Endodermal cell (in vitro differentiated cells): ENCODE measurements around the gene DPP6. TPM values are rescaled to one million over a fixed set of nuclear protein-coding genes. Genes with fewer than 3 reads are reported as not detected.

ENCODE experiments used
- DNase-seq: peaks from one replicate; pipeline ENCODE4 v3.0.0-alpha.2; 2017
- H3K27ac ChIP-seq: 2 replicates; pipeline ENCODE4 v1.5.1; 2013; ENCODE audit warnings: mild to moderate bottlenecking, low read depth, low read length, moderate library complexity
- H3K27me3 ChIP-seq: 2 replicates; pipeline ENCODE4 v1.6.1; 2013; ENCODE audit warnings: mild to moderate bottlenecking, low read length, moderate library complexity; ENCODE audit not compliant: insufficient read depth, control insufficient read depth, poor library complexity, severe bottlenecking
- H3K36me3 ChIP-seq: 2 replicates; pipeline ENCODE4 v1.7.0; 2013; ENCODE audit warnings: mild to moderate bottlenecking, low read length, moderate library complexity; ENCODE audit not compliant: control insufficient read depth, insufficient read depth
- H3K4me1 ChIP-seq: one replicate; pipeline ENCODE4 v1.7.0; 2013; ENCODE audit warnings: low read length; ENCODE audit not compliant: control insufficient read depth, insufficient read depth
- H3K4me3 ChIP-seq: 2 replicates; pipeline ENCODE4 v1.5.1; 2013; ENCODE audit warnings: mild to moderate bottlenecking, low read length, moderate library complexity
- H3K9ac ChIP-seq: 2 replicates; pipeline ENCODE4 v1.6.1; 2013; ENCODE audit warnings: mild to moderate bottlenecking, low read length, moderate library complexity; ENCODE audit not compliant: poor library complexity, severe bottlenecking; ENCODE audit errors: extremely low read depth
- H3K9me3 ChIP-seq: 2 replicates; pipeline ENCODE4 v1.6.1; 2013; ENCODE audit warnings: mild to moderate bottlenecking, low read length, moderate library complexity; ENCODE audit not compliant: control insufficient read depth
- H3K27ac Mint-ChIP-seq: 2 replicates; pipeline ENCODE4 v1.8.0; 2020; ENCODE audit warnings: mixed read lengths
- H3K27me3 Mint-ChIP-seq: 2 replicates; pipeline ENCODE4 v1.8.0; 2021; ENCODE audit warnings: mild to moderate bottlenecking, mixed read lengths; ENCODE audit not compliant: insufficient read depth
- H3K36me3 Mint-ChIP-seq: 2 replicates; pipeline ENCODE4 v1.8.0; 2020; ENCODE audit warnings: low read depth, mixed read lengths
- H3K4me1 Mint-ChIP-seq: 2 replicates; pipeline ENCODE4 v1.8.0; 2020; ENCODE audit warnings: mixed read lengths
- H3K4me3 Mint-ChIP-seq: 2 replicates; pipeline ENCODE4 v1.8.0; 2020; ENCODE audit warnings: mild to moderate bottlenecking, moderate library complexity, mixed read lengths
- H3K9me3 Mint-ChIP-seq: 2 replicates; pipeline ENCODE4 v1.8.0; 2020; ENCODE audit warnings: mild to moderate bottlenecking, mixed read lengths
- CTCF ChIP-seq: fragments of 200-600 bp; sonication (generic); conservative IDR thresholded peaks from 2 replicates; pipeline ENCODE4 v1.5.0; 2021; ENCODE audit warnings: antibody characterized with exemption, mild to moderate bottlenecking
- WGBS, 2 experiments: methylation state at CpG; one replicate each; pipeline versions ENCODE4 v1.1.5 to v1.1.7; 2013; ENCODE audit warnings: missing lambda C conversion rate in 2 of 2, mixed read lengths in 1 of 2; ENCODE audit not compliant: insufficient coverage in 1 of 2, insufficient read length in 1 of 2; 5-methylcytosine and 5-hydroxymethylcytosine counted together
- total RNA-seq, 2 donors: library from RNA; stranded (reverse); fragmentation: NEBNext Ultra II Directional in 1 of 2; extraction: Animal tissue kit (Norgen Biotek cat#: 25700) in 1 of 2; gene quantifications; 2 replicates in 1 of 2; 3 replicates in 1 of 2; pipeline ENCODE4 v1.2.1, GENCODE V29; 2021

Gene DPP6
- total RNA-seq, 2 donors from 2014 or later: 1.7 to 3.0 TPM

DNA sequence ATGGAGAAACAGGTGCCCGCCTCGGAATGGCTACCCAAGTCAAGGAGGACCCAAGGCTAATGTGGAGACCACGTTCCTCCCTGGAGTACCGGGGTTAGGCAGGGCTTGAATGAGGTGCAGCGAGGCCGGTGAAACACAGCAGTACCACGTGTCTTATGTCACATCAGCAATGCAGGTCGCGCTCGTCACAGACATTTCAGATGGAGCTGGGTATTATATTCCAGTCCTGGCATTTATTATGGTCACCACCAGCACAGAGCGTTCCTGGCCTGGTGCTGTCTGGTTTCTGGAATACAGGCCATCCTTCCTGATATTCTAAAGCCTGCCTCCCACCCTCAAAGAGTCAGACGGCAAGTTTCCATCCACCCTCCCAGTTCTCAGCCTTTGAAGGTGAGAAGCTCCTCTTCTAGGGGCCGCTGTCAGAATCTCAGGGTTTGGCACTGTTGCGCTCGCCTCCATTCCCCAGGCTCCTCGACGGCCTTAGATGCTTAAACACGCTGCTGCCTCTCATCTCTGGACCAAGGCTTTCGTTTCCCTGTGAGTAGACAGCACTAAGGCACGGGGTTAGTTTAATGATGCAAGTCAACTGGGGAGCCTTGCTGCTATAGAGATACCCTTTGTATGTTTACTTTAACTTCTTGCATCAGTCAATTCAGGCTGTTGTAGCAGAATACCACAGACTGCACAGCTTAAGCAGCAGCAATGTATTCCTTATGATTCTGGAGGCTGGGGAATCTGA lies 377.6 kb downstream of the DPP6 start:
- no peaks in the 10 kb centered on the region for H3K4me1 ChIP-seq
- Mint-ChIP-seq H3K4me1 (no peaks in the 10 kb centered on the region), H3K27ac (no peak overlapping the region), H3K4me3 (no peak overlapping the region), H3K9me3 (no peaks in the 10 kb centered on the region), H3K27me3 (no peaks in the 10 kb centered on the region), H3K36me3 (no peaks in the 10 kb centered on the region)
- TF ChIP-seq CTCF: no peak
- no peaks in the 10 kb centered on the region for H3K9me3 ChIP-seq
- H3K27me3 ChIP-seq: no peaks in the 10 kb centered on the region
- DNase-seq: no peak
- no peak overlapping the region for H3K4me3 ChIP-seq
- no peaks in the 10 kb centered on the region for H3K36me3 ChIP-seq
- H3K9ac ChIP-seq: no peak overlapping the region
- no peak overlapping the region for H3K27ac ChIP-seq
- 86 to 90% methylated on average over 19 to 20 of the region's 20 CpGs for WGBS, 2 experiments

- Histone ChIP-seq H3K9ac (no peak overlapping the region), H3K36me3 (no peaks in the 10 kb centered on the region), H3K4me3 (no peak overlapping the region), H3K4me1 (no peaks in the 10 kb centered on the region), H3K27me3 (no peaks in the 10 kb centered on the region), H3K9me3 (no peaks in the 10 kb centered on the region), H3K27ac (no peak overlapping the region)
- WGBS, 2 experiments: 90 to 97% methylated on average over 8 to 9 of the region's 9 CpGs
- no peak for DNase-seq
- Mint-ChIP-seq H3K9me3 (no peaks in the 10 kb centered on the region), H3K27me3 (no peaks in the 10 kb centered on the region), H3K36me3 (no peaks in the 10 kb centered on the region), H3K4me1 (no peaks in the 10 kb centered on the region), H3K27ac (no peak overlapping the region), H3K4me3 (no peak overlapping the region)
- no peak for TF ChIP-seq CTCF
These were observed 378.4 kb downstream of the DPP6 start for GRCh38 chr7:154430640-154431039.

DNA sequence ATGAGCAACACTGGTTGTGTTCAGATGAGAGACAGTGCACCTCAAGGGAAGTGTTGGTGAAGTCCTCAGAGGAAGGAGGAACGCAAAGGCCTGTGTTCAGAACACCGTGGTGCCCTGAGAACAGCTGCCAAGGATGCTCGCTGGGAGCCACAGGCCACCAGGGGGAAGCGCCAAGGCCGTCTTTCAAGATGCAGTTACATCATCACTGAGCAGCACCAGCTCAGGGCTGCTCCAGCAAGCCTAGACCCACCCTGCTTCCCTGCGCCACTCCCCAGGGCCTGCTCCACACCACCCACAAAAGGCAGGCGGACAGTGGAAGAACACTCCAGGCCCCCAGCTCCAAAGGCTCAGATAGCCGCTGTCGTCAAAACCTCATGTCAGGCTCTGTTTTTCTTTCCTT lies 378.8 kb downstream of the DPP6 start:
- Histone ChIP-seq H3K4me1 (no peaks in the 10 kb centered on the region), H3K27ac (no peak overlapping the region), H3K4me3 (no peak overlapping the region), H3K9me3 (no peaks in the 10 kb centered on the region), H3K36me3 (no peaks in the 10 kb centered on the region), H3K9ac (no peak overlapping the region), H3K27me3 (no peaks in the 10 kb centered on the region)
- Mint-ChIP-seq H3K4me3 (no peak overlapping the region), H3K27me3 (no peaks in the 10 kb centered on the region), H3K9me3 (no peaks in the 10 kb centered on the region), H3K27ac (no peak overlapping the region), H3K4me1 (no peaks in the 10 kb centered on the region), H3K36me3 (no peaks in the 10 kb centered on the region)
- peak; percentile 57 for DNase-seq
- WGBS, 2 experiments: 86% methylated on average over 8 to 9 of the region's 9 CpGs
- TF ChIP-seq CTCF: peak; percentile 47
